GM19023 (cell line): ENCODE measurements around the gene MRLN.

Experiments used
- ATAC-seq: cut with Tn5 transposase; IDR thresholded peaks from one replicate; pipeline ENCODE4 v1.9.1; 2021; ENCODE audit warnings: mild to moderate bottlenecking, moderate library complexity; ENCODE audit not compliant: unreplicated experiment

The MRLN gene

DNA sequence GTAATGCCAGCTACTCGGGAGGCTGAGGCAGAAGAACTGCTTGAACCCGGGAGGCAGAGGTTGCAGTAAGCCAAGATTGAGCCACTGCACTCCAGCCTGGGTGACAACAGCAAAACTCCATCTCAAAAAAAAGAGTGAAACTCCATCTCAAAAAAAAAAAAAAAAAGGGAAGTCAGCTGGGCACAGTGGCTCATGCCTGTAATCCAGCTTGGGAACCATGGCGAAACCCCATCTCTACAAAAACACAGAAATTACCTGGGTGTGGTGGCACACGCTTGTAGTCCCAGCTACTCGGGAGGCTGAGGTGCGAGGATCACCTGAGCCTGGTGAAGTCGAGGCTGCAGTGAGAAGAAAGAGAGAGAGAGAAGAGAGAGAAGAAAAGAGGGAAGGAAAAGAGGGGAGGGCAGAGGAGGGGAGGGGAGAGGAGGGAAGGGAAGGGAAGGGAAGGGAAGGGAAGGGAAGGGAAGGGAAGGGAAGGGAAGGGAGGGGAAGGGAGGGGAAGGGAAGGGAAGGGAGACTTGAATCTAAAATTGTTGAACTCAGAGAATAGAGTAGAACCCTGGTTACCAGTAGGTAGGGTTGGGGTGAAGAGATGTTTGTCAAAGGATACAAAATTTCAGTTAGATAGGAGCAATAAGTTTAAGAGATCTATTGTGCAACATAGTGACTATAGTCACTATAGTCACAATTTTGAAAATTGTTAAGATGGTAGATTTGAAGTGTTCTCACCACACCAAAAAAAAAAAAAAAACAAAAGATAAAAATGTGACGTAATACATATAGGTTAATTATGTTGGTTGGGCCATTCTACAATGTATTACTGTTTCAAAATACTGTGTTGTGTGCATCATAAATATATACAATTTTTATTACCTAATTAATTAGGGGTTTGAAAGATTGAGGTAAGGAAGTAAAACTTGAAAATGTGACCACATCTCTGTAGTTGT is 46.1 kb downstream of the MRLN start:
- ATAC-seq: no peak

DNA sequence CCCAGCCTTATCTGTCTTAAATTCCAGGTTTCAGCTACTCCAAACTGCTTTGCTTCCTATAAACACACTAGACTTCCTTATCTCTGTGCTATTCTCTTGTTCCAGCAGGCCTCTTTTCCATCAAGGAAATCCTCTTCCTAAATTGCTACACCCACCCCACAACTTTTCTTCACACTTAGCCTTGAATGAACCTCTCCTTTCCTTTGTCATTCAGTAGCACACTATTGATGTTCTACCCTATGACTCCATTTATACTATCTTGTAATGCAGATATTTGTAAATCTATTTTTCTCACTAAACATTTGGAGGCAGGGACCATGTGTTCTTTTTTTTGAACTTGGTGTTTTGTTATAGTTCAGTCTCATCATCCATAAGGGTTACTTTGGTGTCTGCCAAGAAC is 47.3 kb downstream of the MRLN start:
- ATAC-seq: no peak

DNA sequence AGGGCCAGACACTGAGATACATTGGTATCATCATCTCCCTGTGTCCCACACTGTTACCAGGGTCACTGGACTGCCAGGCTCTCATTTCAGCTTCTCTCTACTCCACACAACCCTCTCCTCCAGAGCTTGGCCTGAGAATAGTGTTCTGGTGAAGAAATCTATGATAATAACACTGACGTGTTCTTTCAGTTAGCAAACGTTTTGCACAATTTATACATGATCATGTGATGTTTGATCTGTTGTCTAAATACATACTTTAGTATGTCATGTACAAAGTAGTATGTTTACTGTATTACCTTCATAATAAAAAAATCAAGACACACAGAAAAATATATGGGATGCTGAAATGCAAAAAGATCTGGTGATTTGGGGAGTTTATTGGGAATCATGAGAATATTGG is 48.6 kb downstream of the MRLN start:
- ATAC-seq: no peak

DNA sequence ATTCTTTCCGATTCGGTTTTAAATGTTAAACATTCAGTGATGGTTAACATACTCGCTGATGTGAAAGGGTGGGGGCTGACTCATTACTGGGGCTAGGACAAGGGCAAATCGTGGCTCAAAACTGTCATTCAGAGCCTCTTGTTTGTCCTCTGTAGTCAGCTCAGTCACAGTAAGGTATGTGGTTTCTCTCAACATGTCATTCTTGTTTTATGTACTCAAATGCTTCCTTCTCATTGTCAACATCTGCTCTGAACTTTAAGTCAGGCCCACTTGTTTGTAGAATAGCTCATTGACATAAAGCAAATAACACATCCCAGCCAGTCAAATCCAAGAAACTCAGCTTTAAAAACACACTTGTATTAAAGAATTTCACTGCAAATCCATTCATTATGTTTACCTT is 50.9 kb downstream of the MRLN start:
- ATAC-seq: peak; percentile 69

DNA sequence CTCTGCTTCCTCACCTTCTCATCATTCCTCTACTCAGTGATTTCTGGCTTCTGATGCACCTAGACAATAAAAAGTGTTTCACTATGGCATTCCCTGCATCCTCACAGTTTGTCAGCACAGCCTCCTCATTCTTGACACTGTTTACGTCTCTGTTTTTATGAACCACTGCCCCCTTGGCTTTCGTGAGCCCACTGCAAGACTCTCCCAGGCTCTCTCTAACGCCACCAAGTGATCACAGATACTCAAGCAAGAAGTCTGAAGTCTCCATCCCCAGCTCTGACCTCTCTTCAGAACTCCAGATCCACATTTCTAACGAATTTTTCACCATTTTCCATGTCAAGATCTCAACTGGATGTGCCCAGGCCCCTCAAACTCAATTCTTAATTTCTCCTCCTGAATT is 52.5 kb downstream of the MRLN start:
- ATAC-seq: no peak

DNA sequence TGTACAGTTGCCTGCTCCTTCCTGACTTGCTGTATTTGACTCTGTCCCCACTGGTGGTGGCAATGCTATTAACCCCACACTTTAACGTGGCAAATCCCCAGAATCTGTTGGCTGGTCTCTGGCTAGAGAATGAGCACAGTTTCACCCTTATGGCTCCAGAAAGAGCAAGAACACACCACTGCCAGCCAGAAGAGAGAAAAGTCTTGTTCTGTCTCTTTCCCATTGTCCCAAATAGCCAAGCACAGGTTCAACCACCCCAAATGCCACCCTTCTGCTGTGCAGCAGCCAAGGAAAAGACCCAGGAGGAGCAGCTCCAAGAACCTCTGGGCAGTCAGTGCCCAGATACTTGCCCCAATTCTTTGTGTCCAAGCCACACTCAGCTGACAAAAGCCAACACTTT is 54.9 kb downstream of the MRLN start:
- ATAC-seq: no peak

DNA sequence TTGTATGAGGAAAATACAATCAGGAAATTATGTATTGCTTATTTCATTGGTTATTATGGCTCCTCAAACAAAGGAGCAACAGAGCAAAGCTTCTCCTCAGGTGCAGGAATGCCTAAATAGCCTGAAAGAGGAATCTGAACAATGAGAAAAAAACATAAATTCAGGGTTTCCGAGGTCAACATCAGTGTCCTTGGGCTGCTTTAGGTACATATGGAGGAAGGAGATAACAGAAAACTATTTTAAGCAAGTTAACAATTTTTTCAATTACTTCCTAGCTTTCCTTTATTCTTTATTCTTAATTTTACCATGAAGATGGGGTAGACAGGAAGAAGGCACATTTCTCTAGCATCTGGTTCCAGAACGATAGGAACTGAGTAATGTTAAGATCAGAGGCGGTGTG is 57.6 kb downstream of the MRLN start:
- ATAC-seq: no peak

- no peak for ATAC-seq
These were observed 58.3 kb downstream of the MRLN start for GRCh38 chr10:59694936-59695335.

DNA sequence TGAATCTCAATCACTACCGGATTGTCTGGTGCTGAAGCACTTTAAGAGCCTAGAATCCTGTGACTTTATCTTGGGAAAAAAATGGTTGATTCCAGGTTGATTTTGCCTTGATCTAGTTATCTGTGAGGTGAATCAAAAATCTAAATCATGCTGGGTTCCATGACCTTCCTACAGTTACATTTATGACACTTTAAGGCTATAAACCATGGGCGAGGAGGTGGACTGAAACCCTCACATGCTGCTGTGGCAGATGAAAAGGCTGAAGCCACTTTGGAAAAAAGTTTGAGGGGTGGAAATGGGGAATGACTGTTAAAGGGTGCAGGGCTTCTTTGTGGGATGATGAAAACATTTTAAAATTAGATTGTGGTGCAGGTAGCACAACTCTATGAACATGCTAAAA is 61.1 kb downstream of the MRLN start:
- no peak for ATAC-seq

- ATAC-seq: no peak
These were observed 64.3 kb downstream of the MRLN start for GRCh38 chr10:59688921-59689351.

DNA sequence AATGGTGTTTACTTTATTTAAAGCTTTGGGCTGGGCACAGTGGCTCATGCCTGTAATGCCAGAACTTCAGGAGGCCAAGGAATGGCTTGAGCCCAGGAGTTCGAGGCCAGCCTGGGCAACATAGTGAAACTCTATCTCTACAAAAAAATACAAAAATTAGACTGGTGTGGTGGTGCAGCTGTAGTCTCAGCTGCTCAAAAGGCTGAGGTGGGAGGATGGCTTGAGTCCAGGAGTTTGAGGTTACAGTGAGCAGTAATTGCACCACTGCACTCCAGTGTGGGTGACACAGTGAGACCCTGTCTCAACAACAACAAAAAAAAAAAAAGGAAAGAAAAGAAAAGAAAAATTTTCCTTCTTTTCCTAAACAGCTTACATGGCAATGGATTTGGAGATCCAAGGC is 65.6 kb downstream of the MRLN start:
- peak; percentile 55 for ATAC-seq
